Spinal cord (tissue), 10 donors: ENCODE measurements around the gene LINGO3. TPM values are rescaled to one million over a fixed set of nuclear protein-coding genes. Genes with fewer than 3 reads are reported as not detected.

Source experiments
- DNase-seq, 6 donors: peaks; one replicate each; pipeline versions ENCODE4 v3.0.0 to v3.0.0-alpha.2; 2013 to 2015; ENCODE audit warnings: low spot score in 6 of 6, low read depth in 4 of 6
- H3K27ac ChIP-seq: one replicate; pipeline ENCODE4 v1.5.1; 2013; ENCODE audit warnings: low read depth, low read length, control low read depth
- H3K27me3 ChIP-seq: one replicate; pipeline ENCODE4 v1.6.1; 2013; ENCODE audit warnings: low read length; ENCODE audit not compliant: control insufficient read depth, insufficient read depth
- H3K36me3 ChIP-seq: one replicate; pipeline ENCODE4 v1.6.1; 2013; ENCODE audit warnings: low read length; ENCODE audit not compliant: control insufficient read depth, insufficient read depth
- H3K4me1 ChIP-seq: one replicate; pipeline ENCODE4 v1.6.1; 2013; ENCODE audit warnings: low read length; ENCODE audit not compliant: control insufficient read depth, insufficient read depth
- H3K4me3 ChIP-seq: one replicate; pipeline ENCODE4 v1.5.1; 2013; ENCODE audit warnings: low read depth, low read length, control low read depth
- H3K9me3 ChIP-seq: one replicate; pipeline ENCODE4 v1.6.1; 2013; ENCODE audit warnings: low read length; ENCODE audit not compliant: control insufficient read depth, insufficient read depth
- WGBS: methylation state at CpG from one replicate; pipeline ENCODE4 v1.1.5; 2013; ENCODE audit warnings: missing lambda C conversion rate; ENCODE audit not compliant: insufficient coverage; 5-methylcytosine and 5-hydroxymethylcytosine counted together
- polyA plus RNA-seq, 2 donors: library from polyadenylated mRNA; unstranded; fragments of 120-200 nt; gene quantifications; one replicate each; pipeline ENCODE4 v1.2.1, GENCODE V29; 2013; ENCODE audit not compliant: insufficient read length in 2 of 2
- total RNA-seq, 2 donors: library from RNA; depleted of rRNA in 1 of 2; stranded (reverse); fragments of 120-200 nt in 1 of 2; fragments of >200 nt in 1 of 2; gene quantifications; one replicate each; pipeline versions ENCODE4 v1.2.3 to v1.2.4, GENCODE V29; 2013 to 2014
- donor health status: healthy.

LINGO3 gene
- total and polyA plus RNA-seq, 4 donors, result 0.94 to 7.4 (median 4.6) TPM

DNA sequence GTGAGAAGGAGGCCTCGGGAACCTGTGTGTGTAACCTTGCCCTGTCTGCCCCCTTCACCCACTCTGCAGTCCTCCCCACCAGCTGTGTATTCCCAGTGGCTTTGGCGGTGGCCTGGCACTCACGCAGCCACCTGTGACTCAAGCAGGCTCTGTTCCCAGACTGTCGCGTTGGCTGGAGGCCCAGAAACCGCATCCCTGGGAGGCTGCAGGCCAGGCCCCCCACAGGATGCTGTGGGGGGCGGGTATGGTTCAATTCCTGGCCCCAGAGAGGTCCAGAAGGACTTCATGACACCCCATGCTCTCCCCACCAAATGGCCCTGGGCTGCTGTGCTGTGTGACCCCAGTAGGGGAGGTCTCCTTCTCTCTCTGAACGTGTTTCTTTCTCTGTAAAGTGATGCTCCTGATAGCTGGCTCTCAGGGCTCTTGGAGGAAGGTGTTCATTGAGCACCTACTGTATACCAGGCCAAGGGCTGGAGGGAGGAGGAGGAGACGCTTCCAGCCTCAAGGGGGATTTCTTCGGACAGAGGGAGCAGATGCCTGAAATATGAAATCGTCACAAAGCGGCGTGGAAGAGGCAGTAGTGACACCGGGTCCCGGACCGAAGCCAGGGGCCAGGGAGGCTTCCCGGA is 1.9 kb upstream of the LINGO3 start:
- peak in 2 of 6 donors; percentile 73 to 80 for DNase-seq
- WGBS, result 59% methylated on average over 13 of the region's 17 CpGs
- no peak overlapping the region for H3K4me3 ChIP-seq

DNA sequence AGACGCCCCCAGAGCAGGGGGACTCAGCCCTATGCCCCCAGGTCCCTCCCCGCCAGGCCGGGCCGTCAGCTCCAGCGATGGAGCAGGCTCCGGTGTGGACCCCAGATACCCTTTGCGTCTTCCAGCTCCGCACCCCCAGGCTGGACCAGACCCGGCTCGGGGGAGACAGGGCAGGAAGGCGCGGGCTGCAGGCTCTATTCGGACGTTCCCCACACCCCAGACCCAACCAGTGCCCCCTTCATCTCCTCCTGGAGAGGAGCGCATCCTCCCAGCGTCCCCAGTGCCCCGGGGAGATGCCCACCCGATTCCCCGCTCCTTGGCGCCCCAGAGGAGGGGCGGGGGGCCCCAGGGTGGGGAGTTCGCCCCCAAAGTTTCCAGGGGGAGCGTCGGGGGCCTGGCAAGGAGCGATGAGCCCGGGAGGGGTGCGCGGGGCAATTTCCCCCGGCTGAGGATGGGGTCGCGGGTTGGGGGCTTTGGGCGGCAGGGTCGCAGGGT is 389 bp downstream of the LINGO3 start:
- Histone ChIP-seq H3K36me3 (peaks cover 8% of the 10 kb centered on the region), H3K9me3 (no peaks in the 10 kb centered on the region), H3K27ac (no peak overlapping the region), H3K4me1 (peaks cover 47% of the 10 kb centered on the region), H3K4me3 (peak overlapping the region; percentile 39), H3K27me3 (peaks cover 23% of the 10 kb centered on the region)
- WGBS, result 16% methylated on average over 30 of the region's 33 CpGs
- DNase-seq, result no peak

More for the DNA sequence above, 1.9 kb upstream of the LINGO3 start:
- peaks cover 38% of the 10 kb centered on the region for H3K4me1 ChIP-seq
- no peak overlapping the region for H3K27ac ChIP-seq
- no peaks in the 10 kb centered on the region for H3K9me3 ChIP-seq
- H3K36me3 ChIP-seq, result peaks cover 2% of the 10 kb centered on the region
- H3K27me3 ChIP-seq, result peaks cover 21% of the 10 kb centered on the region

DNA sequence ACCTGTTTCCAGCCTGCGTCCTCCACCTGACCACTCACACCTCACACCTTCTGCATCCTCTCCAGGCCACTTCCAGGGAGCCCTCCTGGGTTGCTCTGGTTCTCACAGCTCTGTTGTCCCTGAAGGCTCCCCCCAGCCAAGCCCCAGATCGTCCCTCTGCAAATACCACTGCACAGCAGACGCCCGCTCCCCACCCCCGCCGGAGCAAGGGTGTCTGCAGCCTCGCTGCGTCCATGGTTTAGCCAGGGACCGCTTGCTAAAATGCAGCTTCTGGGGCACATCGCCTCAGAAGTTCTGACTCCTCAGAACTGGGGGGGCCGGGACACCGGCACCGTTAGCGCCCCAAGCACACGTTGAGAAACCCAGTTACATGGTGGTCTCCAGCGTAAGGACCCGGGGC is 983 bp downstream of the LINGO3 start:
- Histone ChIP-seq H3K27ac (no peak overlapping the region), H3K4me1 (peaks cover 49% of the 10 kb centered on the region), H3K9me3 (no peaks in the 10 kb centered on the region), H3K4me3 (no peak overlapping the region), H3K27me3 (peaks cover 21% of the 10 kb centered on the region), H3K36me3 (peaks cover 8% of the 10 kb centered on the region)
- DNase-seq, result no peak
- 62% methylated on average over 17 of the region's 17 CpGs for WGBS

DNA sequence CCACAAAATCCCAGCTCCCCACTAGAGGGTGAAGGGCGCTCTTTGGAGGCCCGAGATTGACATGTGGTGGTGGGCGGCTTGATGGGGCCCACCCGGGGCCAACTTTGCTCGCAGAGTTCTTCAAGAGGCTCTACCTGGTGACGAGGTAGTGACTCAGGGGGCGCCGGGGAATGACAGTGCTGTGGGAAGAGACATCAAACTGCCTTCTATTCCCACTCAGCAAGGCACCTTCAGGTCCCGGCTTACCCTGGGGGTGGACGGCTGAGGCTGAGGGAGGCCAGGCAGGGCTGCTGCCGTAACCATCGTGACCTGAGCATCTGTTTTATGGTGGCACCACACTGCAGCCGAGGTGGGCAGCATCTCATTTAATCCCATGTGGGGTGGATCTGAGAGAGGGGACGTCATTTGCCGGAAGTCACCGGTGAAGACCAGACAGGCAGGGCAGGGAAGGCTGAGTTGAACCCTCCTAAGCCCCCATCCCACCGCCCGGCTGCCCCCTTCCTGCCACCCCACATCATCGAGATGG is 1.6 kb downstream of the LINGO3 start:
- Histone ChIP-seq H3K4me3 (no peak overlapping the region), H3K36me3 (peaks cover 8% of the 10 kb centered on the region), H3K4me1 (peaks cover 50% of the 10 kb centered on the region), H3K27ac (no peak overlapping the region), H3K27me3 (peaks cover 21% of the 10 kb centered on the region), H3K9me3 (no peaks in the 10 kb centered on the region)
- DNase-seq, result no peak
- WGBS, result 78% methylated on average over 11 of the region's 19 CpGs

DNA sequence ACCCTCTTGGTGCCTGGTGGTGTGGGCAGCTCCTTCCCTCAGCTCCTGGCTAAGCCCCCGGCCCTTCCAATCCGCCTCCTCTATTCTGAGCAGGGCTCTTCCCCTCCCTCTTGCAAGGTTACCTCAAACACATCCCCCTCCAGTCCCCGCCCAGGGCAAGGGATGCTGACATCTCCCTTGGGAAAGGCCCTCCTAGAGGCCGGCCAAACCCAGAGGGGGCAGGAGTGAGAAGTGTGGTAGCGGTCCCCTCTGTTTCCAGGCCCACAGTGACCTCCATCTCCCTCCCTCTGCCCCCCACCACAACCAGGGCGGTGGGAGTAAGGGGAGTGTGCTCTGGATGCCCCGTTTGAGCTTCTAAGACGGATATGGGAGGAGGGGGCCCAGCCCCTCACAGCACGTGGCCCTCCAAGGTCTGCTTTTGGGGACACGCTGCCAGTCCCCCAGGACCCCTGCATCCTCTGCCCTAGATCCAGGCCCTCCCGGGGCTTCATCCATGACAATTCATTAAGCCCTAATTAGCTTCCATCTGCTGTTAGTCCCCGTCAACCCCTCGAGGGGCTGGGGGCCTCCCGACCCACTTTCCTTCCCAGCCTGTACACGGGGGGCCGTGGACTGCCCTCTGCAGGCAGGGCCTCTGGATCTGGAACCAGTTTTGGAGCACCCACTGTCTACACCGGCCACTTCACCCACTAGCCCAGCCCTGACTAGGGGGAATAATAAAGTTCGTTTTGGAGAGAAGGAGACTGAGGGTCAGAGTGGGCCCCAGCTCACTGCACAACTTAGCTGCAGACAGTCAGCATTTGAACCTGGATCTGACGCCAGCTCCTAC is 2.3 kb downstream of the LINGO3 start:
- 49% methylated on average over 6 of the region's 19 CpGs for WGBS
- Histone ChIP-seq H3K27me3 (peaks cover 21% of the 10 kb centered on the region), H3K9me3 (no peaks in the 10 kb centered on the region), H3K4me3 (no peak overlapping the region), H3K4me1 (peaks cover 50% of the 10 kb centered on the region), H3K36me3 (peaks cover 9% of the 10 kb centered on the region), H3K27ac (no peak overlapping the region)
- no peak for DNase-seq

DNA sequence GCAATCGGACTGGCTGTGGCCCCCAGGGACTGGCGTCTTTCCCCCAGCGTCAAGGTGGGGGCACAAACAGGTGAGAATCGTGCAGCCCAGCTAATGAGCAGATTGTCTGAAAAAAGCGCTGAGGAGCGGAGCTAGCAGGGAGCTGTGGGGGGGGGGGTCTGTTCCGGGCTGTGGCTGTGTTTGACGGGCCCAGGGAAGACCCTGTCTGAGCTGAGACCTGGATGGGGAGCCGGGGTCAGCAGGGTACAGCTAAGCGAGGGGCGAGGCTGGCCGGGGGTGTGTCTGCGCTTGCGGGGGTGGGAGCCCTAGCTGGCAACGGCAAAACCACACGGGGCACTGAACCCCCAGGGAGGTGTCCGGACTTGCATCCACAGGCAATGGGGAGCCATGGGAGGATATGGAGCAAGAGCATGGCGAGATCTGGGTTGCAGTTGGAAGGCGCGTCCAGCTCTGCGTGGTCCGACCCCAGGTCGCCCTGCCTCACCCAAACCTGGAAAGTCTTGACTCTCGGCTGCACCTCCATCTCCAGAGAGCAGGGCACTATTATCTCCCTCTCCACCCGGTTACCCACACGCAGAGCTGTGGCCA is 4.6 kb downstream of the LINGO3 start:
- Histone ChIP-seq H3K4me3 (no peak overlapping the region), H3K9me3 (no peaks in the 10 kb centered on the region), H3K27ac (no peak overlapping the region), H3K27me3 (peaks cover 14% of the 10 kb centered on the region), H3K4me1 (peaks cover 31% of the 10 kb centered on the region), H3K36me3 (peaks cover 11% of the 10 kb centered on the region)
- DNase-seq, result no peak
- 79% methylated on average over 25 of the region's 26 CpGs for WGBS

DNA sequence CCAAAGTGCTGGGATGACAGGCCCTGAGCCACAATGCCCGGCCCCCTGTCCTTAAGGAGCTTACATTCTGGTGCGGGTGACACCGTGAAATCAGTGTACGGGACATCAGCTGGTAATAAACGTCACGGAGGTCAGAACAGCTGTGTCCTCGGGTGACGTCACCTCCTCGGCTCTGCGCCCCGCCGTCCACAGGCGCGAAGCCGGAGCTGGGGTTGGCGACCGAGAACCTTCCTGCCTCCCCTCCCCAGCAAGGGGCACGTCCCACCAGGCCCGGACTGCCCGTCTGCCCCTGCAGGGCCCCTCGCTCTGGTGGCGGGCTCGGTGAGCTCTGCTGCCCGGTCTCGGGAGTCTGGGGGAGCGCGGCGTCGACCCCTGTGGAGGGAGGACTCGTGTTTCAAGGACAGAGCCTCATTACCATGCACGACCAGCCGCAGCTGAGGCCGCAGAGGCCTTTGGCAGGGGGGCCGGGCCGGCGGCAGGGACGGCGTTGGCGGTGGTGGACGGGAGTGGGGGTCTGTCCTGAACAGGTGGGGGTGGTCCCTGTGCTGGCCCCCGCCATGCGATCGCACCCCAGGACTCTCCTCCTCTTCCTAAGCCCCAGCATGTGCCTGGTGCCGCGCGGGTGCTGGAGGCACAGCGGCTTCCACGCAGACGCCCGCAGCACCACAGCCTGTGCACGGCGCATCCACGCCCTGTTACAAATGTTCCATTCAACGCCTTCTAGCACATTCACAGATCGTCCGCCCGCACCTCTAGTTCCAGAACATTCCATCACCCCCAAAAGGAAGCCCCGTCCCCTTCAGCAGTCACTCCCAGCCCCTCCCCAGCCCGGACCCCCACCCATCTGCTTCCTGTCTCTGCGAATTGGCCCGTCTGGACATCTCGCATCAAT is 5.4 kb downstream of the LINGO3 start:
- peaks cover 11% of the 10 kb centered on the region for H3K27me3 ChIP-seq
- no peaks in the 10 kb centered on the region for H3K9me3 ChIP-seq
- H3K27ac ChIP-seq, result no peak overlapping the region
- WGBS, result 12% methylated on average over 60 of the region's 62 CpGs
- H3K4me1 ChIP-seq, result peaks cover 26% of the 10 kb centered on the region
- H3K36me3 ChIP-seq, result peaks cover 11% of the 10 kb centered on the region
- no peak overlapping the region for H3K4me3 ChIP-seq
- DNase-seq, result peak in 2 of 6 donors; percentile 57 to 73

DNA sequence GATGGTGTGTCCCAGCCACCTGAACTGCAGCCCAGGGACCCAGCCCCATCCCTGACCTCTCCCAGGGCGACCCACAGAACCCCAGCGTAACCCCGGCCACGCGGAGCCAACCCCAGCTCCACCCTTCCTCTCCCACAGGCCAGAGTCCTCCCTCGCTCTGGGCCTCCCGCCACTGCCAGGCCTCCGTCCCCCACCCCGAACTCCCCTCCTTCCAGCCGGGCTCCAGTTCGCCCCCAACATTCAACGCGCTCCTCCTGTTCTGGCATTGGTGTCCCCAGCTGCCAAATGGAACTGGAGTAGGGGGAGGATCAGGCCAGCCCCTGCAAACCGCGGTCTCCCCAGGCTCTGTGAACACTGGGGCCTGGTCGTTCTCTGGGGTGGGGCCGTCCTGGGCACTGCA is 7.4 kb downstream of the LINGO3 start:
- Histone ChIP-seq H3K4me1 (peaks cover 22% of the 10 kb centered on the region), H3K27me3 (peaks cover 6% of the 10 kb centered on the region), H3K9me3 (no peaks in the 10 kb centered on the region), H3K4me3 (no peak overlapping the region), H3K36me3 (peaks cover 8% of the 10 kb centered on the region), H3K27ac (no peak overlapping the region)
- no peak for DNase-seq
- 73% methylated on average over 15 of the region's 17 CpGs for WGBS

DNA sequence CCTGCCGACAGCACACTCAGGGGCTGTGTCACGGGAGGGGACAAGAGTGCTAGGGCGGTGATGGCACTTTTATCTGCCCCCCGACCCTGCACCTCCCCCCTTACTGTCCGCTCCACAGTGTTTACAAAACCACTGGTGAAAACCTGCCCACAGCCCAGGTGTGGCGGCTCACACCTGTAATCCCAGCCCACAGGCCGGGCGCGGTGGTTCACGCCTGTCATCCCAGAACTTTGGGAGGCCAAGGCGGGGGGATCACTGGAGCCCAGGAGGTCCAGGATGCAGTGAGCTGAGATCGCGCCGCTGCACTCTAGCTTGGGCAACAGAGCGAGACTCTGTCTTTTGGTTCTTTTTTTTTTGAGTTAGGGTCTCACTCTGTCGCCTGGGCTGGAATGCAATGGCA is 11.8 kb downstream of the LINGO3 start:
- peaks cover 26% of the 10 kb centered on the region for H3K27me3 ChIP-seq

More for the DNA sequence above, 11.8 kb downstream of the LINGO3 start:
- DNase-seq, result no peak
- Histone ChIP-seq H3K27ac (no peak overlapping the region), H3K4me1 (peaks cover 26% of the 10 kb centered on the region), H3K4me3 (no peak overlapping the region), H3K9me3 (no peaks in the 10 kb centered on the region), H3K36me3 (peaks cover 2% of the 10 kb centered on the region)
- WGBS, result 87% methylated on average over 11 of the region's 16 CpGs
